Measurements from ENCODE around the gene RASA2. TPM values are rescaled to one million over a fixed set of nuclear protein-coding genes. Genes with fewer than 3 reads are reported as not detected.

Gene RASA2
- total and polyA plus RNA-seq, 8 donors: 3.2 to 10.7 (median 5.7) TPM

- intact Hi-C loops (cut with DNase I): no loop called here
- 8 to 10% methylated on average over 2 of the region's 2 CpGs for WGBS, 2 donors
- Histone ChIP-seq H3K9me3 (no peaks in the 10 kb centered on the region), H3K27ac (no peak overlapping the region), H3K36me3 (peaks cover 0 to 5% (median 0%) of the 10 kb centered on the region in 3 donors), H3K27me3 (no peaks in the 10 kb centered on the region), H3K4me1 (peaks cover 0 to 14% (median 11%) of the 10 kb centered on the region in 3 donors), H3K4me3 (no peak overlapping the region)
- ATAC-seq: peak; percentile 80 to 95 (median 86)
- TF ChIP-seq CTCF (IDR thresholded peaks at IDR 0.05): no peak
- FAIRE-seq: no peak
- peak in 1 of 6 donors; percentile 4 for DNase-seq
Measured at GRCh38 chr3:141525814-141526213, 39.0 kb downstream of the RASA2 start.

GRCh38 chr3:141526709-141527108 lies 39.9 kb downstream of the RASA2 start:
- no peak for ATAC-seq
- Histone ChIP-seq H3K4me1 (peaks cover 0 to 14% (median 11%) of the 10 kb centered on the region in 3 donors), H3K36me3 (peaks cover 0 to 5% (median 0%) of the 10 kb centered on the region in 3 donors), H3K27ac (no peak overlapping the region), H3K9me3 (no peaks in the 10 kb centered on the region), H3K27me3 (no peaks in the 10 kb centered on the region), H3K4me3 (no peak overlapping the region)
- no peak for TF ChIP-seq CTCF (IDR thresholded peaks at IDR 0.05)
- intact Hi-C loops (cut with DNase I): no loop called here
- DNase-seq: no peak
- FAIRE-seq: no peak

DNA sequence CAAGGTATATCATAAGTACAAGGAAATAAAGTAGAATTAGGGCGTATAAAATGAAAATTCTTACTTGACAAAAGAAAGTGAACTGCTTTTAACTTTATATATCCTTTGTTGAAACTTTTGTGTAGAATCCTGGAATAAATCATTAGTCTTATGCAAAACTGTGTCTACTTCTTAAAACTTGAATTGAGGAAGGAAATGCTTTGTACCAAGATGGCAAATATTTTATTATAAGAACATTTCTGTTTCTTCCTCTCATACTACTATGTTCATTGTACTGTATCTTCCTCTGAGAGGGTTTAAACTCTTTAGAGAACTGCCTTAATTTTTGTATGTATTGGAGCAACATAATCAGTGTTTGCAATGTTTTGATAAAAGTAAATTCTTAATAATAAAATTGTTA lies 42.0 kb downstream of the RASA2 start:
- H3K27ac ChIP-seq: no peak overlapping the region
- H3K4me3 ChIP-seq: no peak overlapping the region
- peaks cover 0 to 14% (median 11%) of the 10 kb centered on the region in 3 donors for H3K4me1 ChIP-seq
- no peaks in the 10 kb centered on the region for H3K27me3 ChIP-seq
- WGBS, 2 donors: 88 to 93% methylated on average over 1 of the region's 1 CpG
- FAIRE-seq (no peak), ATAC-seq (no peak), DNase-seq (no peak)
- intact Hi-C loops (cut with DNase I): no loop called here
- no peak for TF ChIP-seq CTCF (IDR thresholded peaks at IDR 0.05)
- no peaks in the 10 kb centered on the region for H3K9me3 ChIP-seq
- peaks cover 0 to 2% (median 0%) of the 10 kb centered on the region in 3 donors for H3K36me3 ChIP-seq

DNA sequence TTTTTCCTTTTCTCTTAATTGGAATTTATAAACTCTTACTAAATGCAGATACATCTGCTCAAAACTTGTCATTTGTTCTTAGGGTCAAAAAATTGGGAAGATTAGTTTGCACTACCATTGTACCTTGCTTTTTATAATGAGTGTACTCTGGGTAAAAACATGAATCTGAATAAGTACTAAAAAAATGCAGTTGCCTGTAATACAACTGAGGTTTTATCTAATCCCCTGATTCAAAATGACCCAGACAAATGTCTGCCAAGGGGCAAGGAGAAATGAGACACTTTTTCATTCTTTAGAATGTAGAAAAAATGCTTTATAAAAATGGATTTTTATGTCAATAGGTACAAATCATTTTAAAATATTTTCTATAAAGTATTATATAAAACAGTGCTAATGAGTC lies 42.4 kb downstream of the RASA2 start:
- no peaks in the 10 kb centered on the region for H3K27me3 ChIP-seq
- no peak for ATAC-seq

More for the DNA sequence above, 42.4 kb downstream of the RASA2 start:
- intact Hi-C loops (cut with DNase I): no loop called here
- TF ChIP-seq CTCF (IDR thresholded peaks at IDR 0.05): no peak
- Histone ChIP-seq H3K9me3 (no peaks in the 10 kb centered on the region), H3K4me1 (peaks cover 0 to 14% (median 11%) of the 10 kb centered on the region in 3 donors), H3K27ac (no peak overlapping the region), H3K36me3 (no peaks in the 10 kb centered on the region), H3K4me3 (no peak overlapping the region)
- DNase-seq (no peak), FAIRE-seq (no peak)
